Measurements from ENCODE around the gene C19orf73. TPM values are rescaled to one million over a fixed set of nuclear protein-coding genes. Genes with fewer than 3 reads are reported as not detected.

Gene C19orf73
- total and polyA plus RNA-seq, 9 of the 15 experiments (the other 6 are each of a cell fraction or from before 2014, with no cell fraction given), result 0.08 to 7.4 (median 1.4) TPM

DNA sequence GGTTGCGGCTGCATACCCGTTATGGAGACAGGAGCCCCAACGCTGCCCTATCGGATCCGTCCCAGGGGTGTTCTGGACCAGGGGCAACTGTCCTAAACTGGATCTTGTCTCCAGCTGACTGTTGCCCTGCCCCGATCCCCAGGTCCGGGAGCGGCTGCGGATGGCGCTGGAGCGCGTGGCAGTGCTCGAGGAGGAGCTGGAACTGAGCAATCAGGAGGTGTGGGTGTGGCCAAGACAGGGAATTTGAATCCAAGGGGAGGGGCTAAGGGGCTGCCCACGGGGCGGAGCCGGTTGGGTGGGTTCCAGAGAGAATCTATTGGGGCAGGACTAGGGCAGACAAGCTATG lies 10.3 kb upstream of the C19orf73 start (continued):
- TF ChIP-seq FOXK1 (CRISPR knock-in tag; IDR thresholded peaks at IDR 0.05; ENCODE audit: borderline replicate concordance), result peak; percentile 66; the same call in 1 of the 2 replicates
- peak in 1 of 2 experiments; percentile 74 for TF ChIP-seq E2F6 (IDR thresholded peaks at IDR 0.05; ENCODE audit: borderline replicate concordance in 1 of 2, extremely low read depth in 1 of 2, insufficient read depth in 1 of 2, insufficient read length in 1 of 2, low read depth in 1 of 2, low read length in 1 of 2, poor library complexity in 1 of 2, severe bottlenecking in 1 of 2)
- TF ChIP-seq MYC (IDR thresholded peaks at IDR 0.05; ENCODE audit: low read depth, low read length), result peak; percentile 81
- no peak for TF ChIP-seq MYC (CRISPR knock-in tag; IDR thresholded peaks at IDR 0.05; ENCODE audit: borderline replicate concordance, low read depth)
- TF ChIP-seq ZNF507 (tag; conservative IDR thresholded peaks at IDR 0.05), result no peak
- TF ChIP-seq, protein P1, sequence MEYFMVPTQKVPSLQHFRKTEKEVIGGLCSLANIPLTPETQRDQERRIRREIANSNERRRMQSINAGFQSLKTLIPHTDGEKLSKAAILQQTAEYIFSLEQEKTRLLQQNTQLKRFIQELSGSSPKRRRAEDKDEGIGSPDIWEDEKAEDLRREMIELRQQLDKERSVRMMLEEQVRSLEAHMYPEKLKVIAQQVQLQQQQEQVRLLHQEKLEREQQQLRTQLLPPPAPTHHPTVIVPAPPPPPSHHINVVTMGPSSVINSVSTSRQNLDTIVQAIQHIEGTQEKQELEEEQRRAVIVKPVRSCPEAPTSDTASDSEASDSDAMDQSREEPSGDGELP (CRISPR knock-in tag; IDR thresholded peaks at IDR 0.05; ENCODE audit: borderline replicate concordance), result peak; percentile 78; the same call in 1 of the 2 replicates
- TF ChIP-seq JUN (IDR thresholded peaks at IDR 0.05; ENCODE audit: borderline replicate concordance, low read depth, low read length), result peak; percentile 8; the same call in 1 of the 2 replicates
- TF ChIP-seq JUN (CRISPR knock-in tag; IDR thresholded peaks at IDR 0.05; ENCODE audit: borderline replicate concordance), result no peak
- TF ChIP-seq KDM5B (IDR thresholded peaks at IDR 0.05; ENCODE audit: insufficient replicate concordance, low read depth, low read length), result peak; percentile 72
- TF ChIP-seq PHF8 (IDR thresholded peaks at IDR 0.05; ENCODE audit: borderline replicate concordance, low read length), result peak; percentile 63; the same call in 1 of the 2 replicates
- peak; percentile 69; the same call in 1 of the 2 replicates for TF ChIP-seq ZNF232 (CRISPR knock-in tag; IDR thresholded peaks at IDR 0.05)
- TF ChIP-seq ERF (CRISPR knock-in tag; IDR thresholded peaks at IDR 0.05), result 0 out of 2 replicates have a peak, but pooled peaks have one; percentile 20
- TF ChIP-seq ATF7 (IDR thresholded peaks at IDR 0.05), result 0 out of 2 replicates have a peak, but pooled peaks have one; percentile 24
- TF ChIP-seq E2F4 (CRISPR knock-in tag; IDR thresholded peaks at IDR 0.05; ENCODE audit: low read depth), result no peak
- no peak for TF ChIP-seq PHF21A (IDR thresholded peaks at IDR 0.05; ENCODE audit: borderline replicate concordance, low read depth)
- no peak for TF ChIP-seq HMG20A (CRISPR knock-in tag; conservative IDR thresholded peaks at IDR 0.05)
- TF ChIP-seq ZNF263 (CRISPR knock-in tag; IDR thresholded peaks at IDR 0.05; ENCODE audit: borderline replicate concordance), result peak; percentile 80
- peak; percentile 37; the same call in 1 of the 2 replicates for TF ChIP-seq VEZF1 (CRISPR knock-in tag; IDR thresholded peaks at IDR 0.05)
- TF ChIP-seq MAZ (CRISPR knock-in tag; conservative IDR thresholded peaks at IDR 0.05 in 1 of 2, IDR thresholded peaks at IDR 0.05 in 1 of 2), result peak in 1 of 2 experiments; percentile 53; a peak in 1 of 4 replicates
- TF ChIP-seq, protein P2, sequence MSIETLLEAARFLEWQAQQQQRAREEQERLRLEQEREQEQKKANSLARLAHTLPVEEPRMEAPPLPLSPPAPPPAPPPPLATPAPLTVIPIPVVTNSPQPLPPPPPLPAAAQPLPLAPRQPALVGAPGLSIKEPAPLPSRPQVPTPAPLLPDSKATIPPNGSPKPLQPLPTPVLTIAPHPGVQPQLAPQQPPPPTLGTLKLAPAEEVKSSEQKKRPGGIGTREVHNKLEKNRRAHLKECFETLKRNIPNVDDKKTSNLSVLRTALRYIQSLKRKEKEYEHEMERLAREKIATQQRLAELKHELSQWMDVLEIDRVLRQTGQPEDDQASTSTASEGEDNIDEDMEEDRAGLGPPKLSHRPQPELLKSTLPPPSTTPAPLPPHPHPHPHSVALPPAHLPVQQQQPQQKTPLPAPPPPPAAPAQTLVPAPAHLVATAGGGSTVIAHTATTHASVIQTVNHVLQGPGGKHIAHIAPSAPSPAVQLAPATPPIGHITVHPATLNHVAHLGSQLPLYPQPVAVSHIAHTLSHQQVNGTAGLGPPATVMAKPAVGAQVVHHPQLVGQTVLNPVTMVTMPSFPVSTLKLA (conservative IDR thresholded peaks at IDR 0.05), result peak; percentile 90 to 94

Measured in K562 (cell line).